Body of pancreas (tissue), 4 donors: ENCODE results near the gene SLC12A3.

Experiments
- CTCF ChIP-seq, 7 experiments: fragments of 450-650 bp in 4 of 7; fragments of 200-600 bp in 3 of 7; sonication (generic) in 3 of 7; IDR thresholded peaks; one replicate each; pipeline ENCODE4 v1.5.1; 2016 to 2019; ENCODE audit warnings: antibody characterized with exemption in 7 of 7
- POLR2A ChIP-seq, 3 donors: fragments of 450-650 bp; IDR thresholded peaks; one replicate each; pipeline ENCODE4 v1.6.1; 2016; ENCODE audit warnings: antibody characterized with exemption in 3 of 3, mild to moderate bottlenecking in 2 of 3

GRCh38 chr16:56878282-56878854 is 13.4 kb downstream of the SLC12A3 start:
- TF ChIP-seq POLR2A (IDR thresholded peaks at IDR 0.05) (no peak), CTCF (IDR thresholded peaks at IDR 0.05) (no peak)
